Large intestine (tissue), 3 donors: ENCODE data around the gene RASL10B. TPM values are rescaled to one million over a fixed set of nuclear protein-coding genes. Genes with fewer than 3 reads are reported as not detected.
A peak's percentile ranks its signal among the peaks of the same experiment; 100 is the strongest.
"Not testable (repeated sequence)": the region's sequence is repeated elsewhere in the genome, so short reads cannot be mapped to it uniquely, and the experiment has no call there.

Experiments used
- DNase-seq, 2 donors: peaks; one replicate each; pipeline versions ENCODE4 v3.0.0 to v3.0.0-alpha.2; 2013
- H3K27ac ChIP-seq: one replicate; pipeline ENCODE4 v1.5.1; 2013; ENCODE audit warnings: low read length
- H3K27me3 ChIP-seq: 2 replicates; pipeline ENCODE4 v1.6.1; 2013; ENCODE audit warnings: low read length; ENCODE audit not compliant: control insufficient read depth, insufficient read depth
- H3K36me3 ChIP-seq: 2 replicates; pipeline ENCODE4 v1.6.1; 2013; ENCODE audit warnings: low read length; ENCODE audit not compliant: control insufficient read depth, insufficient read depth
- H3K4me1 ChIP-seq: one replicate; pipeline ENCODE4 v1.6.1; 2013; ENCODE audit warnings: low read length; ENCODE audit not compliant: control insufficient read depth, insufficient read depth
- H3K4me3 ChIP-seq: one replicate; pipeline ENCODE4 v1.5.1; 2013; ENCODE audit warnings: low read length
- H3K9me3 ChIP-seq: one replicate; pipeline ENCODE4 v1.6.1; 2013; ENCODE audit warnings: mild to moderate bottlenecking, low read depth, low read length, moderate library complexity; ENCODE audit not compliant: control insufficient read depth
- whole genome bisulfite sequencing: methylation state at CpG from one replicate; pipeline ENCODE4 v1.1.5; 2013; ENCODE audit warnings: low lambda C conversion rate; ENCODE audit not compliant: insufficient coverage; 5-methylcytosine and 5-hydroxymethylcytosine counted together
- polyA plus RNA-seq: library from polyadenylated mRNA; unstranded; fragments of 120-200 nt; gene quantifications from one replicate; pipeline ENCODE4 v1.2.1, GENCODE V29; 2013

RASL10B gene
- polyA plus RNA-seq, 1 donor, result 2.9 TPM

DNA sequence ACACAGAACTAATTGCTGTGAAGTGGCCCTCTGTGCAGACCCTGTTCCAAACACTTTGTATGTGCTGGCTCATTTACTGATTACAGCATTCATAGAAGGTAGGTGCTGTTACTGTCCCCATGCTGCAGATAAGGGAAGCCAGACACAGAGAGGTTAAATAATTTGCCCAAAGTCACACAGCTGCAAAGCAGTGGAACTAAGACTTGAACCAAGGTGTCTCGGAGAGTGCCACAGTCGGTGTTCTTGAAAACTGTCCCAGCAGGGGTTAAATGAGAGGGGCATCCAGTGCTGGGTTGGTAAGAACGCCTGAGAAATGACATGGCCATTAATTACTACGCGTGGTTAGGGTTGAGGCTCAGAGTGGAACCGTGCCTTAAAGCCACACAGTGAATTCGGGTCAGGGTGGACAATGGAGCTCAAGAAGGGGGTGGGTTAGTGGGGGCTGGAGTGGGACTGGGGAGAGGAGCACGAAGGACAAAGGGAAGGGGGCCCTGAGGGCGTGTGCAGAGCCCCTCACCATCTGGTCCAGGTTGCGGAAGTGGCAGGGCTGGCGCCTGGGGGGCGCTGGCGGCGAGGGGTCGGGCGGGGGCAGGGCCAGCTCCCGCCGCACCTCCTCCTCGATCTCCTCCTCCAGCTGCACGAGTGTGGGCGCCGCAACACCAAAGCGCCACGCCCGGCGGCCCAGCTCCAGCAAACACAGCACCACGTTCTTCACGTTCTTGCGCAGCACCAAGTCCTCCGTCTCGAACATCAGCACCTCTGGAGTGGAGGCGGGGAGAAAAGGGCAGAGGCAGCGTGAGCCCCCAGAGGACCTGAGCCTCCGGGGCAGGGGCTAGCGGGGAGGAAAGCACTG, 18.3 kb downstream of the RASL10B start:
- Histone ChIP-seq H3K36me3 (no peaks in the 10 kb centered on the region), H3K27ac (no peak overlapping the region), H3K27me3 (peaks cover 48% of the 10 kb centered on the region), H3K4me3 (no peak overlapping the region), H3K9me3 (no peaks in the 10 kb centered on the region), H3K4me1 (peaks cover 2% of the 10 kb centered on the region)
- WGBS, result no CpG with 5 or more reads among the region's 35 CpGs
- DNase-seq, result no peak

- no peaks in the 10 kb centered on the region for H3K36me3 ChIP-seq
- peaks cover 2% of the 10 kb centered on the region for H3K4me1 ChIP-seq
- no peaks in the 10 kb centered on the region for H3K9me3 ChIP-seq
- peaks cover 48% of the 10 kb centered on the region for H3K27me3 ChIP-seq
- WGBS, result no CpG with 5 or more reads among the region's 10 CpGs
- no peak for DNase-seq
- no peak overlapping the region for H3K4me3 ChIP-seq
- no peak overlapping the region for H3K27ac ChIP-seq
These were observed 19.3 kb downstream of the RASL10B start for GRCh38 chr17:35750526-35751395.

DNA sequence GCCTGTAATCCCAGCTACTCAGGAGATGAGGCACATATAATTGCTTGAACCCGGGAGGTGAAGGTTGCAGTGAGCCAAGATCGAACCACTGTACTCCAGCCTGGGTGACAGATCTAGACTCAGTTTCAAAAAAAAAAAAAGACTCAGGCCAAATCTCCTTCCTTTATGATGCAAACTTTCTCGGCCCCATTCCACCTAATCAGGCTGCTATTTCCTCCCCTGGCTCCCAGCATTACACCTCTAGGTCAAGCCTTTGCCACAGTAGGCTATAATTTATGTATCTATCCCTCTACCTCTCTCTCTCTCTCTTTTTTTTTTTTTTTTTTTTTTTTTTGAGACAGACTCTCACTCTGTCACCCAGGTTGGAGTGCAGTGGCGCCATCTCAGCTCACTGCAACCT, 20.1 kb downstream of the RASL10B start:
- not testable (repeated sequence) for H3K4me1 ChIP-seq, H3K9me3 ChIP-seq, H3K27ac ChIP-seq, H3K36me3 ChIP-seq, H3K4me3 ChIP-seq, DNase-seq
- WGBS, result no CpG with 5 or more reads among the region's 4 CpGs
- H3K27me3 ChIP-seq, result peaks cover 45% of the 10 kb centered on the region

DNA sequence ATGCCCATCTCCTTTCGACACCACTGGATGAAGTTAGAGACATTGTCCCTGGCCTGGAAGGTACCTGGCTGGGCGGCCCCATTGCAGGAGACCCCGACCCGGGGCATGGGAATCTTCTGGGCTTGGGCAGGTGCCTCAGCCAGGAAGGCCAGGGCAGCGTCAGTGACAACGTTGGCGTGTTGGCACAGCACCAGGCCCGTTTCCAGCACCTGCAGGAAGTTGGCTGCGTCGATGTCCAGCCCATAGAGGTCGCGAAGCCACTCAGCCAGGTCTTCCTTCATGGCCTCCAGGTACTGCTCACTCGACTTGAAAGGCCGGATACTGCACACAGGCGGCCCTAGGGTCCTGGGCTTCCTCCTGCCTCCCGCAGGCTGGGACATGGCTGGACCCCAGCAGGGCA, 21.0 kb downstream of the RASL10B start:
- no peak for DNase-seq
- no peaks in the 10 kb centered on the region for H3K9me3 ChIP-seq
- peaks cover 2% of the 10 kb centered on the region for H3K4me1 ChIP-seq
- no peaks in the 10 kb centered on the region for H3K36me3 ChIP-seq
- H3K27me3 ChIP-seq, result peaks cover 45% of the 10 kb centered on the region
- H3K27ac ChIP-seq, result no peak overlapping the region
- no CpG with 5 or more reads among the region's 16 CpGs for WGBS
- H3K4me3 ChIP-seq, result no peak overlapping the region

DNA sequence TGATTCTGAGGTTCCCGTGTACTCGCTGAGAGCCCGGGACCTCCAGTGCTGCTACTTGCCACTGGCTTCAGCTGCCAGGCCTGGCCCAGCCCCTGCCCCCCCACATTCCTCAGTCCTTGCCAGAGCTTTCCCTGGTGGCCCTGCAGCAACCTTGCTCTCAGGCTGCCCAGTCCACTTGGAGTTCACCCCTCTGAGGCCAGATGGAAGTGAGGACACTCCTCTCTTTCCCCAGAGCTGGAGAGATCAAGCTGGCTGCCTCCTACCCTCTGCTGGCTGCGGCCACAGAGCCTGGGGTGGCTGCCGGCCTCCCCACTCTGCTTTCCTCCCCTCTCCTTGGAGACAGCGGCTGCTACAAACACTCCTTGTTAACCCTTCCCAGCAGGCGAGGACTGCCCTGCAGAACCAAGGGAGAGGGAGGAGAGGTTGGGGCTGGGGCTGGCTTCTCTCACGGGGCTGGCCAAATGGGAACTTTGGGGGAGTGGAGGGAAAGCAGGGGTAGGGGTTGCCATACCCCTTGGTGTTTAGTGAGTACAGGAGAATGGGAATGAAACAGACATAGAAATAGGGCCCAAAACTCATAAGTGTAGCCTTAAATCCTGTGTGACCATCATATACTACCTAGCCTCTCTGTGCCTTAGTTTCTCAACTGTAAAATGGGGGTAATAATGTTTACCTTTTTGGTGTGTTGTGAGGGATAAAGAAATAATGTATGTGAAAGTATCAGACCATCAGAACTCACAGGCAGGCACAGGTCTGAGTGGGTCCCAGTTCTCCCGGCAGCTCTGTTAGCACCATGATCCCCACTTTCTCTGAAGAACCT, 21.7 kb downstream of the RASL10B start, which contains the start of gene GAS2L2:
Gene GAS2L2, minus strand, starts transcription at position 295 of the 820 bp plus-strand sequence. CDS start 389 bp downstream, outside the sequence.
- peaks cover 2% of the 10 kb centered on the region for H3K4me1 ChIP-seq
- no peak within 1 kb of the TSS for H3K4me3 ChIP-seq
- H3K27me3 ChIP-seq, result peaks cover 42% of the 10 kb centered on the region
- H3K9me3 ChIP-seq, result no peaks in the 10 kb centered on the region
- no peaks in the 10 kb centered on the region for H3K36me3 ChIP-seq
- no peak for DNase-seq
- WGBS, result no CpG with 5 or more reads among the region's 9 CpGs
- H3K27ac ChIP-seq, result no peak within 1 kb of the TSS

GRCh38 chr17:35757243-35757642, 25.8 kb downstream of the RASL10B start:
- DNase-seq, result no peak
- H3K4me3 ChIP-seq, result no peak overlapping the region
- H3K36me3 ChIP-seq, result no peaks in the 10 kb centered on the region
- H3K4me1 ChIP-seq, result no peaks in the 10 kb centered on the region
- no peaks in the 10 kb centered on the region for H3K9me3 ChIP-seq
- H3K27ac ChIP-seq, result no peak overlapping the region
- H3K27me3 ChIP-seq, result peaks cover 11% of the 10 kb centered on the region

DNA sequence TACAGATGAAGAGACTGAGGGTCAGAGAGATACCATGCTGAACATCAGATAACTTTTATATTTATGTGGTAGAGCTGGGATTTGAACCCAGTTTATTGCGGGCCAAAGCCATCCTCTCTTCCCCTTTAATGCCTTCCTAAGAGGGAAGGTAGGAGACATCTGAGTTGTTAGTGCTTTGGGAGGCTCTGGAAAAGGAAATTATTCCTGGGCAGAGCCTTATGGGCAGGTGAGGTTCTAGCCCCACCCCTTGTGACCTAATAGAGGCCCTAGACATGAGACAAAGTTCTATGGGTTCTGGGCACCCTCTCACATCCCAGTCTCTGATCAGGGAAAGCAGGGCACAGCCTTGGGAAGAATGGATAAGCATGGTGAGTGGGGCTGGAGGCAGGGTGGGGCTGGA, 29.1 kb downstream of the RASL10B start, which contains the start of gene C17orf50:
Gene C17orf50, plus strand, starts transcription at position 301 of the 400 bp plus-strand sequence. Its CDS starts 55 bp downstream, at position 356.
- H3K27ac ChIP-seq, result no peak within 1 kb of the TSS
- H3K9me3 ChIP-seq, result no peaks in the 10 kb centered on the region
- DNase-seq, result no peak
- no peaks in the 10 kb centered on the region for H3K36me3 ChIP-seq
- no CpG with 5 or more reads among the region's 1 CpG for WGBS
- H3K4me1 ChIP-seq, result peaks cover 10% of the 10 kb centered on the region
- H3K27me3 ChIP-seq, result no peaks in the 10 kb centered on the region
- H3K4me3 ChIP-seq, result no peak within 1 kb of the TSS

GRCh38 chr17:35761601-35762000, 30.2 kb downstream of the RASL10B start:
- Histone ChIP-seq H3K4me3 (no peak overlapping the region), H3K36me3 (no peaks in the 10 kb centered on the region), H3K27me3 (no peaks in the 10 kb centered on the region), H3K4me1 (peaks cover 13% of the 10 kb centered on the region), H3K27ac (no peak overlapping the region), H3K9me3 (no peaks in the 10 kb centered on the region)
- WGBS, result 60% methylated on average over 1 of the region's 5 CpGs
- no peak for DNase-seq

GRCh38 chr17:35763767-35764122, 32.3 kb downstream of the RASL10B start:
- no peak for DNase-seq
- peak overlapping the region; percentile 22 for H3K4me3 ChIP-seq
- H3K36me3 ChIP-seq, result no peaks in the 10 kb centered on the region
- no peaks in the 10 kb centered on the region for H3K27me3 ChIP-seq
- H3K4me1 ChIP-seq, result peaks cover 13% of the 10 kb centered on the region
- no peak overlapping the region for H3K27ac ChIP-seq
- H3K9me3 ChIP-seq, result no peaks in the 10 kb centered on the region
- WGBS, result no CpG with 5 or more reads among the region's 17 CpGs
